B cell (primary cell): ENCODE measurements around the gene FMN1.

Experiments used
- CTCF ChIP-seq: fragments of 200-600 bp; IDR thresholded peaks from one replicate; pipeline ENCODE4 v1.8.0; 2022; ENCODE audit warnings: antibody characterized with exemption, mild to moderate bottlenecking
- EZH2 ChIP-seq: IDR thresholded peaks from 2 replicates; pipeline ENCODE4 v1.6.1; 2012; ENCODE audit warnings: borderline replicate concordance, low read depth, mild to moderate bottlenecking, moderate library complexity, low read length; ENCODE audit not compliant: insufficient read depth, poor library complexity, severe bottlenecking

GRCh38 chr15:33142708-33143107, 51.8 kb downstream of the FMN1 start:
- TF ChIP-seq CTCF: no peak
- no peak for TF ChIP-seq EZH2
